Testis (tissue), 5 donors: ENCODE data around the gene C5orf63. TPM values are rescaled to one million over a fixed set of nuclear protein-coding genes. Genes with fewer than 3 reads are reported as not detected.
"Not testable (repeated sequence)": the region's sequence is repeated elsewhere in the genome, so short reads cannot be mapped to it uniquely, and the experiment has no call there.

Experiments
- DNase-seq: peaks from one replicate; pipeline ENCODE4 v3.0.0-alpha.2; 2019
- H3K27ac ChIP-seq, 2 donors: fragments of 200-600 bp; sonication (generic); one replicate each; pipeline ENCODE4 v1.5.1; 2019
- H3K27me3 ChIP-seq: fragments of 200-600 bp; sonication (generic); one replicate; pipeline ENCODE4 v1.5.1; 2019
- H3K36me3 ChIP-seq: fragments of 200-600 bp; sonication (generic); one replicate; pipeline ENCODE4 v1.5.1; 2017; ENCODE audit warnings: low read depth; ENCODE audit errors: missing control alignments
- H3K4me1 ChIP-seq: fragments of 200-600 bp; sonication (generic); one replicate; pipeline ENCODE4 v1.5.1; 2019
- H3K4me3 ChIP-seq, 2 donors: fragments of 200-600 bp; sonication (generic); one replicate each; pipeline ENCODE4 v1.5.1; 2017 to 2019
- H3K9me3 ChIP-seq: fragments of 200-600 bp; sonication (generic); one replicate; pipeline ENCODE4 v1.5.1; 2017
- POLR2A ChIP-seq: fragments of 450-650 bp; IDR thresholded peaks from one replicate; pipeline ENCODE4 v1.6.1; 2017; ENCODE audit warnings: antibody characterized with exemption, mild to moderate bottlenecking, moderate library complexity
- WGBS, 2 donors: methylation state at CpG; one replicate each; pipeline ENCODE4 v1.1.5; 2018; 5-methylcytosine and 5-hydroxymethylcytosine counted together
- intact Hi-C: fragments of 100-400 bp; cut with DNase I; formaldehyde crosslinking; loops from one replicate; pipeline ENCODE4 v1.15.1; 2023; ENCODE audit warnings: low total_unique reads
- long read RNA-seq, 2 donors: transcript quantifications; one replicate each; lab custom pipeline, GENCODE V29; 2026
- polyA plus RNA-seq: library from polyadenylated mRNA; stranded (reverse); fragments of 350-450 nt; fragmentation: Illumina TruSeq; extraction: RNeasy Lipid Tissue Mini Kit (QIAGEN cat#74804); gene quantifications from one replicate; pipeline ENCODE4 v1.2.3, GENCODE V29; 2014; ENCODE audit warnings: low read depth, low replicate concordance; ENCODE audit not compliant: insufficient read depth
- total RNA-seq, 2 donors: library from RNA; depleted of rRNA; stranded (reverse); fragments of >200 nt; gene quantifications; one replicate each; pipeline ENCODE4 v1.2.3, GENCODE V29; 2016
- TF ChIP-seq, protein P1 (sequence below), 3 experiments: fragments of 450-650 bp in 2 of 3; fragments of 200-600 bp in 1 of 3; sonication (generic) in 1 of 3; IDR thresholded peaks; one replicate each; pipeline ENCODE4 v1.5.1; 2016 to 2019; ENCODE audit warnings: antibody characterized with exemption in 3 of 3, mild to moderate bottlenecking in 2 of 3, moderate library complexity in 1 of 3

Gene C5orf63
- total RNA-seq (10 to 100 TPM; 17.8 to 27.4 TPM), polyA plus RNA-seq (18.9 TPM)
- long read RNA-seq, donor 1, full-length matches to known transcripts = 3 of 3 reads
- long read RNA-seq, donor 1, partial matches to known transcripts = 0 of 3 reads
- long read RNA-seq, donor 1, other reads (novel, unspliced or antisense) = 0 of 3 reads
- long read RNA-seq, donor 2, full-length matches to known transcripts = 4 of 4 reads
- long read RNA-seq, donor 2, partial matches to known transcripts = 0 of 4 reads
- long read RNA-seq, donor 2, other reads (novel, unspliced or antisense) = 0 of 4 reads

- H3K4me3 ChIP-seq = peak within 1 kb of the TSS; percentile 60 to 66
- peak within 1 kb of the TSS; percentile 31 to 68 for H3K27ac ChIP-seq
- H3K36me3 ChIP-seq = no peaks in the 10 kb centered on the region
- intact Hi-C loops = no loop called here
- H3K27me3 ChIP-seq = no peaks in the 10 kb centered on the region
- WGBS, 2 donors = 11 to 16% methylated on average over 28 to 56 of the region's 56 CpGs
- no peaks in the 10 kb centered on the region for H3K9me3 ChIP-seq
- peak; percentile 82 for DNase-seq
- TF ChIP-seq POLR2A = no peak
- TF ChIP-seq, protein P1, sequence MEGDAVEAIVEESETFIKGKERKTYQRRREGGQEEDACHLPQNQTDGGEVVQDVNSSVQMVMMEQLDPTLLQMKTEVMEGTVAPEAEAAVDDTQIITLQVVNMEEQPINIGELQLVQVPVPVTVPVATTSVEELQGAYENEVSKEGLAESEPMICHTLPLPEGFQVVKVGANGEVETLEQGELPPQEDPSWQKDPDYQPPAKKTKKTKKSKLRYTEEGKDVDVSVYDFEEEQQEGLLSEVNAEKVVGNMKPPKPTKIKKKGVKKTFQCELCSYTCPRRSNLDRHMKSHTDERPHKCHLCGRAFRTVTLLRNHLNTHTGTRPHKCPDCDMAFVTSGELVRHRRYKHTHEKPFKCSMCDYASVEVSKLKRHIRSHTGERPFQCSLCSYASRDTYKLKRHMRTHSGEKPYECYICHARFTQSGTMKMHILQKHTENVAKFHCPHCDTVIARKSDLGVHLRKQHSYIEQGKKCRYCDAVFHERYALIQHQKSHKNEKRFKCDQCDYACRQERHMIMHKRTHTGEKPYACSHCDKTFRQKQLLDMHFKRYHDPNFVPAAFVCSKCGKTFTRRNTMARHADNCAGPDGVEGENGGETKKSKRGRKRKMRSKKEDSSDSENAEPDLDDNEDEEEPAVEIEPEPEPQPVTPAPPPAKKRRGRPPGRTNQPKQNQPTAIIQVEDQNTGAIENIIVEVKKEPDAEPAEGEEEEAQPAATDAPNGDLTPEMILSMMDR (IDR thresholded peaks at IDR 0.05) = peak in 2 of 3 experiments; percentile 12 to 37
- H3K4me1 ChIP-seq = peaks cover 12% of the 10 kb centered on the region
Measured at GRCh38 chr5:127072861-127073846, at the start of gene C5orf63. TSS of gene C5orf63 (minus strand) at chr5:127073502. CDS start at chr5:127058995, 14,507 bp downstream.

GRCh38 chr5:127112347-127112864 lies 39.1 kb upstream of the C5orf63 start:
- Histone ChIP-seq H3K9me3 (no peaks in the 10 kb centered on the region), H3K4me1 (no peaks in the 10 kb centered on the region), H3K4me3 (no peak overlapping the region), H3K27ac (no peak overlapping the region), H3K36me3 (no peaks in the 10 kb centered on the region), H3K27me3 (no peaks in the 10 kb centered on the region)
- intact Hi-C loops = no loop called here
- 96 to 97% methylated on average over 3 of the region's 3 CpGs for WGBS, 2 donors
- TF ChIP-seq, protein P1 (IDR thresholded peaks at IDR 0.05) = no peak
- TF ChIP-seq POLR2A = no peak
- no peak for DNase-seq

GRCh38 chr5:127111112-127111511 lies 37.8 kb upstream of the C5orf63 start:
- intact Hi-C loops = no loop called here
- Histone ChIP-seq H3K36me3 (no peaks in the 10 kb centered on the region), H3K9me3 (no peaks in the 10 kb centered on the region), H3K4me3 (no peak overlapping the region), H3K27me3 (no peaks in the 10 kb centered on the region), H3K27ac (no peak overlapping the region), H3K4me1 (no peaks in the 10 kb centered on the region)
- DNase-seq = no peak
- TF ChIP-seq, protein P1 (IDR thresholded peaks at IDR 0.05) = no peak
- no peak for TF ChIP-seq POLR2A
- 79 to 80% methylated on average over 2 of the region's 2 CpGs for WGBS, 2 donors

- not testable (repeated sequence) for H3K9me3 ChIP-seq
Measured at GRCh38 chr5:127108624-127109260, 35.4 kb upstream of the C5orf63 start.

GRCh38 chr5:127101935-127102334 lies 28.6 kb upstream of the C5orf63 start:
- Histone ChIP-seq H3K36me3 (no peaks in the 10 kb centered on the region), H3K4me3 (no peak overlapping the region), H3K27me3 (no peaks in the 10 kb centered on the region), H3K27ac (no peak overlapping the region), H3K4me1 (no peaks in the 10 kb centered on the region), H3K9me3 (no peaks in the 10 kb centered on the region)
- intact Hi-C loops = no loop called here
- TF ChIP-seq, protein P1 (IDR thresholded peaks at IDR 0.05) = no peak
- TF ChIP-seq POLR2A = no peak
- DNase-seq = no peak

More at GRCh38 chr5:127108624-127109260, 35.4 kb upstream of the C5orf63 start:
- DNase-seq, H3K4me3 ChIP-seq, intact Hi-C loops, H3K27ac ChIP-seq, H3K27me3 ChIP-seq, H3K4me1 ChIP-seq, H3K36me3 ChIP-seq: not testable (repeated sequence)
- 90 to 94% methylated on average over 7 to 9 of the region's 9 CpGs for WGBS, 2 donors
